GM12878 (cell line): ENCODE results near the gene ARID4B. TPM values are rescaled to one million over a fixed set of nuclear protein-coding genes. Genes with fewer than 3 reads are reported as not detected.

ENCODE experiments used
- ATAC-seq: fragments of 200-7000 bp; cut with Tn5 transposase; 3 replicates; pipeline ENCODE4 v1.9.1; 2020; ENCODE audit warnings: mild to moderate bottlenecking, moderate library complexity
- BruUV-seq: library from RNA; stranded (reverse); fragments of 400-500 nt; replicated peaks from 2 replicates; lab custom pipeline; 2021; lab: Mats Ljungman, UMichigan
- CTCF ChIA-PET: fragments of 300-600 bp; sonication (Branson Sonifier 250); formaldehyde crosslinking; extraction: SDS; loops from one replicate; lab custom pipeline; 2021; ENCODE audit warnings: inconsistent platforms; lab: Yijun Ruan, JAX
- POLR2A ChIA-PET: fragments of 350-600 bp; formaldehyde crosslinking; extraction: SDS; loops from one replicate; lab custom pipeline; 2021; ENCODE audit warnings: inconsistent platforms; lab: Charles Lee
- RAD21 ChIA-PET: fragments of 300-600 bp; sonication (Branson Sonifier 250); formaldehyde crosslinking; loops from one replicate; lab custom pipeline; 2023; ENCODE audit warnings: antibody characterized with exemption; ENCODE audit not compliant: unreplicated experiment; lab: Charles Lee
- SMC1A ChIA-PET: fragments of 300-600 bp; sonication (Branson Sonifier 250); formaldehyde crosslinking; loops from one replicate; lab custom pipeline; 2023; ENCODE audit not compliant: unreplicated experiment, uncharacterized antibody; lab: Charles Lee
- DNase-seq: peaks from one replicate; pipeline ENCODE4 v3.0.0-alpha.2; 2011; ENCODE audit warnings: low read depth, low spot score
- FAIRE-seq: peaks from 3 replicates; lab custom pipeline; 2011; peaks lifted over from hg19 to GRCh38; lab: Jason Lieb, UNC
- H2AFZ ChIP-seq: 2 replicates; pipeline ENCODE4 v1.6.0; 2011; ENCODE audit warnings: low read depth, low read length, control low read depth; ENCODE audit not compliant: control insufficient read depth
- H3K27ac ChIP-seq: 2 replicates; pipeline ENCODE4 v1.5.1; 2011; ENCODE audit warnings: control low read depth; ENCODE audit not compliant: control insufficient read depth, insufficient read depth
- H3K27me3 ChIP-seq, 2 experiments: replicated peaks in 1 of 2; 2 replicates each; pipeline versions ENCODE4 v1.6.0 to v1.6.1; 2011; ENCODE audit warnings: low read length in 1 of 2; ENCODE audit not compliant: control insufficient read depth in 2 of 2, insufficient read depth in 2 of 2
- H3K36me3 ChIP-seq, 2 experiments: 2 replicates each; pipeline ENCODE4 v1.5.1; 2011; ENCODE audit warnings: low read length in 1 of 2; ENCODE audit not compliant: control insufficient read depth in 2 of 2, insufficient read depth in 2 of 2
- H3K4me1 ChIP-seq: 2 replicates; pipeline ENCODE4 v1.6.1; 2011; ENCODE audit warnings: mild to moderate bottlenecking, low read length, moderate library complexity, mixed read lengths; ENCODE audit not compliant: control insufficient read depth, insufficient read depth
- H3K4me2 ChIP-seq: 2 replicates; pipeline ENCODE4 v1.6.0; 2011; ENCODE audit warnings: control low read depth; ENCODE audit not compliant: control insufficient read depth, insufficient read depth
- H3K4me3 ChIP-seq: fragments of 200-600 bp; sonication (generic); 2 replicates; pipeline ENCODE4 v1.5.1; 2016
- H3K79me2 ChIP-seq: 2 replicates; pipeline ENCODE4 v1.6.0; 2011; ENCODE audit warnings: low read length; ENCODE audit not compliant: control insufficient read depth, insufficient read depth
- H3K9ac ChIP-seq: 2 replicates; pipeline ENCODE4 v1.8.0; 2011; ENCODE audit warnings: low read length, control low read depth, mixed read lengths; ENCODE audit not compliant: control insufficient read depth, insufficient read depth
- H3K9me3 ChIP-seq: replicated peaks from 3 replicates; pipeline ENCODE4 v1.5.1; 2011; ENCODE audit warnings: mild to moderate bottlenecking, low read length; ENCODE audit not compliant: control insufficient read depth, insufficient read depth
- H4K20me1 ChIP-seq: 2 replicates; pipeline ENCODE4 v1.6.0; 2011; ENCODE audit not compliant: control insufficient read depth, insufficient read depth
- BCL3 ChIP-seq: IDR thresholded peaks from 2 replicates; pipeline ENCODE4 v1.6.1; 2011; ENCODE audit warnings: borderline replicate concordance, low read depth, mild to moderate bottlenecking, moderate library complexity, low read length; ENCODE audit not compliant: insufficient read depth, poor library complexity, severe bottlenecking
- CBFB ChIP-seq: IDR thresholded peaks from 2 replicates; pipeline ENCODE4 v1.6.1; 2016; ENCODE audit warnings: antibody characterized with exemption, low read depth
- FOXK2 ChIP-seq: fragments of 450-650 bp; IDR thresholded peaks from 2 replicates; pipeline ENCODE4 v1.6.1; 2017; ENCODE audit warnings: mild to moderate bottlenecking, moderate library complexity
- RB1 ChIP-seq: fragments of 450-650 bp; formaldehyde crosslinking; IDR thresholded peaks from 2 replicates; pipeline ENCODE4 v1.6.1; 2017; ENCODE audit warnings: mild to moderate bottlenecking, borderline replicate concordance
- SRF ChIP-seq, 2 experiments: IDR thresholded peaks; 2 replicates each; pipeline ENCODE4 v1.6.1; 2011; ENCODE audit warnings: low read depth in 2 of 2, low read length in 2 of 2, mild to moderate bottlenecking in 1 of 2, moderate library complexity in 1 of 2
- TCF7 ChIP-seq: IDR thresholded peaks from 2 replicates; pipeline ENCODE4 v1.6.1; 2014; ENCODE audit warnings: antibody characterized with exemption, borderline replicate concordance
- WGBS: methylation state at CpG from one replicate; pipeline ENCODE4 v1.1.6; 2016; ENCODE audit warnings: low lambda C conversion rate; ENCODE audit not compliant: insufficient replicate concordance, insufficient coverage; ENCODE audit errors: missing lambda C conversion rate; 5-methylcytosine and 5-hydroxymethylcytosine counted together
- in situ Hi-C: fragments of 300-500 bp; cut with MboI; formaldehyde crosslinking; loops from 9 replicates; pipeline ENCODE4 v1.14.3; 2018; ENCODE audit warnings: mixed read lengths
- intact Hi-C: fragments of 100-400 bp; cut with micrococcal nuclease; formaldehyde crosslinking; loops from one replicate; pipeline ENCODE4 v1.14.2; 2022; ENCODE audit not compliant: unreplicated experiment
- polyA plus RNA-seq, 11 experiments: library from polyadenylated mRNA; depleted of rRNA in 4 of 11; unstranded in 6 of 11; stranded (reverse) in 5 of 11; fragments of >200 nt; fragmentation: Nextera tagmentation in 4 of 11; fragmentation: Illumina TruSeq in 1 of 11; extraction: Ambion mirVana in 4 of 11; extraction: Trizol in 1 of 11; gene quantifications; 1 replicate in 1 of 11; 2 replicates in 10 of 11; pipeline versions ENCODE4 v1.2.1 to v1.2.3, GENCODE V29; 2011 to 2016; ENCODE audit warnings: inconsistent platforms in 2 of 11, missing spikeins in 2 of 11, low read depth in 1 of 11
- total RNA-seq, 4 experiments: library from RNA; depleted of rRNA in 3 of 4; stranded (reverse); fragments of >200 nt in 3 of 4; fragmentation: Illumina TruSeq in 1 of 4; extraction: Trizol in 1 of 4; gene quantifications; 2 replicates each; pipeline versions ENCODE4 v1.2.1 to v1.2.3, GENCODE V29; 2013 to 2021

ARID4B gene
- total and polyA plus RNA-seq, 10 of the 15 experiments (the other 5 are each of a cell fraction or from before 2014, with no cell fraction given) = 13.6 to 39.1 (median 28.0) TPM

- intact Hi-C loops = no loop called here
Measured at GRCh38 chr1:235151033-235151432, 176.9 kb downstream of the ARID4B start.

More at GRCh38 chr1:235151033-235151432, 176.9 kb downstream of the ARID4B start:
- no peaks in the 10 kb centered on the region; the same call in none of the 2 replicates for H3K79me2 ChIP-seq
- FAIRE-seq = no peak
- H3K4me3 ChIP-seq = no peak overlapping the region
- H3K4me2 ChIP-seq = no peak overlapping the region
- H3K36me3 ChIP-seq = peaks cover 0 to 29% of the 10 kb centered on the region in 2 experiments; a peak in 3 of 4 replicates
- H3K4me1 ChIP-seq = peaks cover 8% of the 10 kb centered on the region; the same call in 1 of the 2 replicates
- no peak for DNase-seq
- TF ChIP-seq BCL3 (no peak), SRF (IDR thresholded peaks at IDR 0.05; ENCODE audit: low read depth in 2 of 2, low read length in 2 of 2) (no peak), TCF7 (no peak), RB1 (no peak), FOXK2 (no peak), CBFB (no peak)
- H3K9me3 ChIP-seq = no peaks in the 10 kb centered on the region
- SMC1A ChIA-PET = interaction anchor here (3.1 kb wide), 1 partner anchor 9 kb away, joined by 11 read pairs; the partner anchor contains the start of gene RBM34
- in situ Hi-C loops = no loop called here
- H3K27ac ChIP-seq = no peak overlapping the region
- no peaks in the 10 kb centered on the region for H3K27me3 ChIP-seq
- POLR2A ChIA-PET = no interaction called here
- H3K9ac ChIP-seq = no peak overlapping the region
- 0 out of 2 replicates have a peak, but pooled peaks cover 3% of the 10 kb centered on the region for H4K20me1 ChIP-seq
- H2AFZ ChIP-seq = no peak overlapping the region
- no TSS peak for BruUV-seq
- RAD21 ChIA-PET = no interaction called here
- ATAC-seq = peak; percentile 17; the same call in 1 of the 3 replicates
- 59% methylated on average over 2 of the region's 2 CpGs for WGBS
- CTCF ChIA-PET = interaction anchor here (0.6 kb wide), 1 partner anchor 1132 kb away, joined by 3 read pairs; no protein-coding TSS in a partner anchor
